HEK293T (cell line): ENCODE measurements around the gene FBXO39.
"Not testable (repeated sequence)": the region's sequence is repeated elsewhere in the genome, so short reads cannot be mapped to it uniquely, and the experiment has no call there.

Experiments
- CTCF ChIA-PET: fragments of 350-600 bp; formaldehyde crosslinking; extraction: SDS; loops from one replicate; lab custom pipeline; 2021; ENCODE audit warnings: antibody characterized with exemption, inconsistent platforms; lab: Yijun Ruan, JAX
- POLR2A ChIA-PET: fragments of 350-600 bp; formaldehyde crosslinking; extraction: SDS; loops from one replicate; lab custom pipeline; 2020; ENCODE audit warnings: antibody characterized with exemption, inconsistent platforms; lab: Yijun Ruan, JAX
- DNase-seq: peaks from one replicate; pipeline ENCODE4 v3.0.0; 2012; ENCODE audit warnings: mixed read lengths; ENCODE audit errors: extremely low spot score
- ARNT ChIP-seq: fragments of 450-650 bp; IDR thresholded peaks from 2 replicates; pipeline ENCODE4 v1.6.1; 2017; ENCODE audit warnings: mild to moderate bottlenecking
- BHLHE40 ChIP-seq: fragments of 450-650 bp; IDR thresholded peaks from 2 replicates; pipeline ENCODE4 v1.6.1; 2016; ENCODE audit warnings: mild to moderate bottlenecking, moderate library complexity, borderline replicate concordance
- CTBP1 ChIP-seq: fragments of 450-650 bp; IDR thresholded peaks from 2 replicates; pipeline ENCODE4 v1.6.1; 2016; ENCODE audit warnings: borderline replicate concordance
- ELF4 ChIP-seq: fragments of 450-650 bp; IDR thresholded peaks from 2 replicates; pipeline ENCODE4 v1.6.1; 2017; ENCODE audit warnings: antibody characterized with exemption
- FOXA1 ChIP-seq: fragments of 450-650 bp; IDR thresholded peaks from 2 replicates; pipeline ENCODE4 v1.6.1; 2016; ENCODE audit warnings: mild to moderate bottlenecking
- FOXK2 ChIP-seq: fragments of 450-650 bp; IDR thresholded peaks from 2 replicates; pipeline ENCODE4 v1.6.1; 2016; ENCODE audit warnings: mild to moderate bottlenecking
- FOXM1 ChIP-seq: fragments of 450-650 bp; IDR thresholded peaks from 2 replicates; pipeline ENCODE4 v1.6.1; 2017; ENCODE audit warnings: mild to moderate bottlenecking, borderline replicate concordance
- HDGF ChIP-seq: fragments of 450-650 bp; IDR thresholded peaks from 2 replicates; pipeline ENCODE4 v1.6.1; 2017; ENCODE audit warnings: antibody characterized with exemption, borderline replicate concordance
- L3MBTL2 ChIP-seq: fragments of 450-650 bp; conservative IDR thresholded peaks from 2 replicates; pipeline ENCODE4 v1.6.1; 2016; ENCODE audit warnings: mild to moderate bottlenecking
- LEF1 ChIP-seq: fragments of 450-650 bp; IDR thresholded peaks from 2 replicates; pipeline ENCODE4 v1.6.1; 2017; ENCODE audit warnings: mild to moderate bottlenecking, borderline replicate concordance
- NFRKB ChIP-seq: fragments of 450-650 bp; IDR thresholded peaks from 2 replicates; pipeline ENCODE4 v1.6.1; 2016; ENCODE audit warnings: mild to moderate bottlenecking, moderate library complexity
- SP1 ChIP-seq: fragments of 450-650 bp; IDR thresholded peaks from 2 replicates; pipeline ENCODE4 v1.6.1; 2017
- SUZ12 ChIP-seq: fragments of 450-650 bp; IDR thresholded peaks from 2 replicates; pipeline ENCODE4 v1.6.1; 2016; ENCODE audit warnings: mild to moderate bottlenecking
- TARDBP ChIP-seq: fragments of 450-650 bp; IDR thresholded peaks from 2 replicates; pipeline ENCODE4 v1.6.1; 2016
- ZNF384 ChIP-seq: fragments of 450-650 bp; IDR thresholded peaks from 2 replicates; pipeline ENCODE4 v1.6.1; 2016
- TF ChIP-seq, protein P1 (sequence below): fragments of 450-650 bp; IDR thresholded peaks from 2 replicates; pipeline ENCODE4 v1.6.1; 2016

FBXO39 gene

GRCh38 chr17:6775871-6776405 is at the start of gene FBXO39:
TSS of gene FBXO39 (plus strand) at chr17:6776215. CDS start at chr17:6779869, 3,654 bp downstream.
- POLR2A ChIA-PET = no interaction called here
- CTCF ChIA-PET = no interaction called here
- TF ChIP-seq SUZ12 (no peak), SP1 (no peak), ZNF384 (no peak), CTBP1 (no peak), NFRKB (no peak), BHLHE40 (no peak), HDGF (no peak), LEF1 (no peak), ELF4 (no peak), FOXA1 (no peak), TARDBP (no peak), FOXK2 (no peak), FOXM1 (no peak), ARNT (no peak)
- TF ChIP-seq, protein P1, sequence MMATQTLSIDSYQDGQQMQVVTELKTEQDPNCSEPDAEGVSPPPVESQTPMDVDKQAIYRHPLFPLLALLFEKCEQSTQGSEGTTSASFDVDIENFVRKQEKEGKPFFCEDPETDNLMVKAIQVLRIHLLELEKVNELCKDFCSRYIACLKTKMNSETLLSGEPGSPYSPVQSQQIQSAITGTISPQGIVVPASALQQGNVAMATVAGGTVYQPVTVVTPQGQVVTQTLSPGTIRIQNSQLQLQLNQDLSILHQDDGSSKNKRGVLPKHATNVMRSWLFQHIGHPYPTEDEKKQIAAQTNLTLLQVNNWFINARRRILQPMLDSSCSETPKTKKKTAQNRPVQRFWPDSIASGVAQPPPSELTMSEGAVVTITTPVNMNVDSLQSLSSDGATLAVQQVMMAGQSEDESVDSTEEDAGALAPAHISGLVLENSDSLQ = no peak
- no peak for DNase-seq

DNA sequence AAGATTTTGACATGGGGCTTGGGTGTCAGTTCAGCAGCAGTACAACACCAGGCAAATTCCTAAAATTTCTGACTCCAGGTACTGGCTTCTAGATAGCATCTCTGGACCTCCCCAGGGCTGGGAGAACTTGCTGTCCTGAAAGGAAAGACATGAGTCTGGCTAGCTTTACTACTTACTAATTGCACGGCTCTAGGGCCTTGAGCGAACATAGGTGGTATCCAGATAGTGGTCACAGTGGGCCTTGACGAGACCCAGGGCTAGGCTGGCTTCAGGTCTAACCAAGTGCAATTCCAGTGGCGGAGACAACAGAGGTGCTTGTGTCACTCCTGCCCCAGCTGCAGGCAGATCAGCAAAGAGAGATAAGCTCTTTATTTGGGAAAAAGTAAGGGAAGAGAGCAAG is 46.5 kb upstream of the FBXO39 start:
- TF ChIP-seq NFRKB (no peak), LEF1 (no peak), ZNF384 (no peak), FOXM1 (no peak), FOXK2 (no peak), CTBP1 (no peak), FOXA1 (no peak), SUZ12 (no peak), L3MBTL2 (no peak), BHLHE40 (no peak)
- POLR2A ChIA-PET = no interaction called here
- CTCF ChIA-PET = no interaction called here
- no peak for DNase-seq

- POLR2A ChIA-PET, CTCF ChIA-PET, DNase-seq: not testable (repeated sequence)
These were observed 29.4 kb upstream of the FBXO39 start for GRCh38 chr17:6746665-6747064.

GRCh38 chr17:6748617-6749016 is 27.4 kb upstream of the FBXO39 start:
- TF ChIP-seq TARDBP = no peak
- no peak for TF ChIP-seq CTBP1
- no peak for TF ChIP-seq NFRKB
- no peak for TF ChIP-seq BHLHE40
- TF ChIP-seq HDGF = no peak
- TF ChIP-seq ELF4 = no peak
- TF ChIP-seq FOXK2 = no peak
- TF ChIP-seq FOXA1 = no peak
- TF ChIP-seq ARNT = no peak
- TF ChIP-seq ZNF384 = no peak
- no peak for TF ChIP-seq L3MBTL2
- TF ChIP-seq, protein P1 = no peak
- no peak for TF ChIP-seq SP1
- TF ChIP-seq FOXM1 = no peak
- no peak for TF ChIP-seq LEF1
- TF ChIP-seq SUZ12 = no peak
- CTCF ChIA-PET = no interaction called here
- POLR2A ChIA-PET = no interaction called here
- no peak for DNase-seq

DNA sequence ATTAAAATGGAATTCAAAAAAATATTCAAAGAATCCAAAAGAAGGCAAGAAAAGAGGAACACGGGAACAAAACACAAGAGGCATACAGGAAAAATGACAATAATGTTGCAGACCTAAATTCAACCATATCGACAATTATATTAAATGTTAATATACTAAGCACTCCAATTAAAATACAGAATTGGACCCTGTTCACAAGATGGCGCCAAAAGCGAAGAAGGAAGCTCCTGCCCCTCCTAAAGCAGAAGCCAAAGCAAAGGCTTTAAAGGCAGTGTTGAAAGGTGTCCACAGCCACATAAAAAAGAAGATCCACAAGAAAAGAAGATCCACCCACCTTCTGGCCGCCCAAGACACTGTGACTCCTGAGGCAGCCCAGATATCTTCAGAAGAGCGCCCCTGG is 26.5 kb upstream of the FBXO39 start:
- TF ChIP-seq FOXM1 (no peak), FOXK2 (no peak), FOXA1 (no peak), BHLHE40 (no peak), SP1 (no peak), ZNF384 (no peak), L3MBTL2 (no peak), LEF1 (no peak), TARDBP (no peak), HDGF (no peak), CTBP1 (no peak), ELF4 (no peak), NFRKB (no peak), SUZ12 (no peak), ARNT (no peak)
- TF ChIP-seq, protein P1 = no peak
- CTCF ChIA-PET = no interaction called here
- POLR2A ChIA-PET = no interaction called here
- no peak for DNase-seq

DNA sequence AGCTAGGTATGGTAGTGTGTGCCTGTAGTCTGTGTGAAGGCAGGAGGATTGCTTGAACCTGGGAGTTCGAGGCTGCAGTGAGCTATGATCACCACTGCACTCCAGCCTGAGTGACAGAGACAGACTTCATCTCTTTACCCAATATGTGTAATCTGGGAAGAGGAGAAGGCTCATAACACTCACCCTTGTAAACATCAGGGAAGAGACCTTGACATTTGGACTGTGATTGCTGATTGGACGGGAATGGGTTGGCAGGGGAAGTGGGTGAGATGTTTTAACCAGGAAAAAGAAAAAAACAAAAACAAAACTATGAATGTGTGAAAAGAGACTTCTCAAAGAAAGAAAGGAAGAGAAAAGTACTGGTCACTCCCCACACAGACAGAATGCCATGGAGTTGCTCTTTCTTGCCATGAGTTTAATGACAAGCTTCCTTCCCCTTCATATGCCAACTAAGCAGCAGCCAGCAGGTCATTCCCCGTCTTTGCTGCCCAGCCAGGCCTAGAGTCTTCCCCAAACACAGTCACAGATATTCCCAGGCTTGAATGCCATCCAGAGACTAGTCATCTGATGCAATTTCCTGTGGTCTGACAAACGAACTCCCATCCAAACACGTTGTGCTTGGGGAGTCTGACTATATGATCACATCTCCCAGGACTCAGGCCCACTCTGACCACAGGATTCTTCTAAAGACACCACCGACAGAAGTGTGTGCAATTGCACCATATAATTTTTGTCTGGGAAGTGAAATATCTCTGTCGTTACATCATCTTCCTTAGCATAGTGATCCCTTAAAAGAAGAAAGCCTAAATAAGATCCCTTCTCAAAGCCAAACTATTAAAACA is 23.7 kb upstream of the FBXO39 start:
- POLR2A ChIA-PET = no interaction called here
- no peak for TF ChIP-seq BHLHE40
- no peak for TF ChIP-seq LEF1
- TF ChIP-seq HDGF = no peak
- no peak for TF ChIP-seq L3MBTL2
- TF ChIP-seq ARNT = no peak
- TF ChIP-seq ELF4 = no peak
- TF ChIP-seq FOXA1 = no peak
- no peak for TF ChIP-seq FOXM1
- TF ChIP-seq SP1 = no peak
- no peak for TF ChIP-seq TARDBP
- TF ChIP-seq FOXK2 = no peak
- no peak for DNase-seq
- CTCF ChIA-PET = no interaction called here
